MCF 10A (cell line): ENCODE data around the gene ZNF692. TPM values are rescaled to one million over a fixed set of nuclear protein-coding genes. Genes with fewer than 3 reads are reported as not detected.

ENCODE experiments used
- BruUV-seq: library from RNA; stranded (reverse); fragments of 400-500 nt; replicated peaks from 2 replicates; lab custom pipeline; 2021; lab: Mats Ljungman, UMichigan
- CTCF ChIA-PET: fragments of 300-600 bp; sonication (Branson Sonifier 250); formaldehyde crosslinking; extraction: SDS; loops from one replicate; lab custom pipeline; 2021; ENCODE audit warnings: antibody characterized with exemption, inconsistent platforms; lab: Yijun Ruan, JAX
- POLR2A ChIA-PET: fragments of 300-600, 350-650 bp; sonication (Branson Sonifier 250); formaldehyde crosslinking; extraction: SDS; loops from one replicate; lab custom pipeline; 2020; ENCODE audit warnings: antibody characterized with exemption, inconsistent platforms; lab: Yijun Ruan, JAX
- DNase-seq: peaks from one replicate; pipeline ENCODE4 v3.0.0-alpha.2; 2018; ENCODE audit not compliant: unreplicated experiment
- H3K27ac Mint-ChIP-seq: one replicate; pipeline ENCODE4 v1.8.0; 2022; ENCODE audit warnings: mild to moderate bottlenecking, low read depth, mixed read lengths; ENCODE audit not compliant: unreplicated experiment
- H3K27me3 Mint-ChIP-seq: one replicate; pipeline ENCODE4 v1.8.0; 2022; ENCODE audit warnings: mixed read lengths; ENCODE audit not compliant: insufficient read depth, unreplicated experiment
- H3K36me3 Mint-ChIP-seq: one replicate; pipeline ENCODE4 v1.8.0; 2022; ENCODE audit warnings: mild to moderate bottlenecking, moderate library complexity, mixed read lengths; ENCODE audit not compliant: insufficient read depth, unreplicated experiment
- H3K4me1 Mint-ChIP-seq: one replicate; pipeline ENCODE4 v1.8.0; 2022; ENCODE audit warnings: mixed read lengths; ENCODE audit not compliant: insufficient read depth, unreplicated experiment
- H3K4me3 Mint-ChIP-seq: one replicate; pipeline ENCODE4 v1.8.0; 2022; ENCODE audit warnings: mild to moderate bottlenecking, moderate library complexity, mixed read lengths; ENCODE audit not compliant: unreplicated experiment
- H3K9me3 Mint-ChIP-seq: one replicate; pipeline ENCODE4 v1.8.0; 2022; ENCODE audit warnings: mixed read lengths; ENCODE audit not compliant: unreplicated experiment
- CTCF ChIP-seq: fragments of 200-600 bp; IDR thresholded peaks from one replicate; pipeline ENCODE4 v1.8.0; 2022; ENCODE audit warnings: antibody characterized with exemption, mild to moderate bottlenecking; ENCODE audit not compliant: unreplicated experiment
- intact Hi-C: fragments of 100-400 bp; cut with micrococcal nuclease; formaldehyde crosslinking; loops from 2 replicates; pipeline ENCODE4 v1.14.1; 2022
- total RNA-seq: library from RNA; stranded (reverse); gene quantifications from 2 replicates; pipeline ENCODE4 v1.2.3, GENCODE V29; 2022

ZNF692 gene
- total RNA-seq, 1 experiment from 2014 or later, result 103 TPM

DNA sequence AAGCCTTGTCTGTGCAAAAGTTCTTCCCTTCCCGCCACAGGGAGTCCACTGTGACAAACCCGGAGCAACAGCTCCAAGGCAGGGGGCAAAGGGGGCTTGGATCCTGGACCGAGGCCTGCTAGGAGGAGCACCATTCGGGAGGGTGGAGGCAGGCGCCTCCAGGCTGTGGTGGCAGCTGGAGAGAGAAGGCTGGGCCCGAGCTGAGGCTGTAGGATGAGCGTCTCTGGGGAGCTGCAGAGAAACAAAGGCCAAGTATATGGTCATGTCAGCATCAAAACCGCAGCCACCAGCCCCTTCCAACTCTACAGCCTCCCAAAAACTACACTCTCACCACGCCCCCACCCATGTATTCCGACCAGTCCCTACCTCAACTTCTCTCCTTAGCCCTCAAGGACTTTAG, 33.7 kb downstream of the ZNF692 start:
- POLR2A ChIA-PET, result interaction anchor here (0.7 to 5.8 kb wide), 13 partner anchors 12 to 202 kb away, joined by 3 to 227 read pairs (median 7); partner anchors contain the start of genes PGBD2, ZNF672 and ZNF692
- TF ChIP-seq CTCF, result no peak
- H3K36me3 Mint-ChIP-seq, result peaks cover 43% of the 10 kb centered on the region
- no peaks in the 10 kb centered on the region for H3K27me3 Mint-ChIP-seq
- DNase-seq, result no peak
- H3K4me3 Mint-ChIP-seq, result peak overlapping the region; percentile 78
- no peaks in the 10 kb centered on the region for H3K9me3 Mint-ChIP-seq
- CTCF ChIA-PET, result interaction anchor here (0.7 to 5.5 kb wide), 12 partner anchors 11 to 207 kb away, joined by 3 to 87 read pairs (median 5); partner anchors contain the start of genes OR14I1, ZNF672 and ZNF692
- intact Hi-C loops, result no loop called here
- peaks cover 64% of the 10 kb centered on the region for H3K4me1 Mint-ChIP-seq
- H3K27ac Mint-ChIP-seq, result peak overlapping the region; percentile 94
- TSS peak; percentile 61 for BruUV-seq

- Mint-ChIP-seq H3K4me1 (peaks cover 64% of the 10 kb centered on the region), H3K27me3 (no peaks in the 10 kb centered on the region), H3K36me3 (peaks cover 47% of the 10 kb centered on the region), H3K9me3 (no peaks in the 10 kb centered on the region), H3K27ac (peak overlapping the region; percentile 94), H3K4me3 (peak overlapping the region; percentile 78)
- POLR2A ChIA-PET, result interaction anchor here (0.8 to 5.8 kb wide), 7 partner anchors 12 to 202 kb away, joined by 3 to 227 read pairs (median 11); partner anchors contain the start of genes ZNF672 and ZNF692
- DNase-seq, result no peak
- intact Hi-C loops, result no loop called here
- BruUV-seq, result no TSS peak
- CTCF ChIA-PET, result interaction anchor here (0.7 to 5.5 kb wide), 11 partner anchors 11 to 206 kb away, joined by 3 to 87 read pairs (median 5); partner anchors contain the start of genes OR14I1, ZNF672 and ZNF692
- TF ChIP-seq CTCF, result no peak
Measured at GRCh38 chr1:248824701-248825100, 34.2 kb downstream of the ZNF692 start.

- no peak for TF ChIP-seq CTCF
Measured at GRCh38 chr1:248824301-248824700, 34.6 kb downstream of the ZNF692 start.

GRCh38 chr1:248823517-248824001, 35.3 kb downstream of the ZNF692 start:
- peaks cover 58% of the 10 kb centered on the region for H3K36me3 Mint-ChIP-seq
- no peaks in the 10 kb centered on the region for H3K9me3 Mint-ChIP-seq
- no peak for TF ChIP-seq CTCF
- DNase-seq, result no peak
- H3K4me1 Mint-ChIP-seq, result peaks cover 58% of the 10 kb centered on the region
- no peaks in the 10 kb centered on the region for H3K27me3 Mint-ChIP-seq
- BruUV-seq, result no TSS peak
- ChIA-PET POLR2A (interaction anchor here (1.2 kb wide), 1 partner anchor 14 kb away, joined by 4 read pairs; the partner anchor contains the start of gene ZNF672), CTCF (interaction anchor here (1.0 to 2.0 kb wide), 4 partner anchors 10 to 580 kb away, joined by 3 to 19 read pairs (median 4); no protein-coding TSS in a partner anchor)
- H3K27ac Mint-ChIP-seq, result peak overlapping the region; percentile 94
- peak overlapping the region; percentile 78 for H3K4me3 Mint-ChIP-seq
- intact Hi-C loops, result no loop called here

More at GRCh38 chr1:248824301-248824700, 34.6 kb downstream of the ZNF692 start:
- Mint-ChIP-seq H3K27ac (peak overlapping the region; percentile 94), H3K9me3 (no peaks in the 10 kb centered on the region), H3K4me3 (peak overlapping the region; percentile 78), H3K4me1 (peaks cover 64% of the 10 kb centered on the region), H3K36me3 (peaks cover 51% of the 10 kb centered on the region), H3K27me3 (no peaks in the 10 kb centered on the region)
- intact Hi-C loops, result no loop called here
- BruUV-seq, result no TSS peak
- ChIA-PET POLR2A (interaction anchor here (2.3 to 5.8 kb wide), 4 partner anchors 13 to 50 kb away, joined by 11 to 227 read pairs (median 70); partner anchors contain the start of genes ZNF672 and ZNF692), CTCF (interaction anchor here (1.1 to 5.5 kb wide), 6 partner anchors 13 to 119 kb away, joined by 3 to 87 read pairs (median 6); partner anchors contain the start of genes OR14I1, ZNF672 and ZNF692)
- no peak for DNase-seq
